Islet of Langerhans (tissue), 1 donor: ENCODE measurements around the gene NOTCH2.

Experiments used
- FAIRE-seq: peaks from one replicate; lab custom pipeline; 2011; peaks lifted over from hg19 to GRCh38; lab: Jason Lieb, UNC

Gene NOTCH2

GRCh38 chr1:119975006-119975405 is 94.5 kb downstream of the NOTCH2 start:
- FAIRE-seq = no peak

- no peak for FAIRE-seq
Observed at GRCh38 chr1:119974013-119974412, 95.4 kb downstream of the NOTCH2 start.

- no peak for FAIRE-seq
Observed at GRCh38 chr1:119971710-119972570, 97.5 kb downstream of the NOTCH2 start.

- no peak for FAIRE-seq
Observed at GRCh38 chr1:119968601-119969000, 100.9 kb downstream of the NOTCH2 start.

GRCh38 chr1:119968068-119968492 is 101.4 kb downstream of the NOTCH2 start:
- FAIRE-seq = no peak

GRCh38 chr1:119966681-119967080 is 102.8 kb downstream of the NOTCH2 start:
- no peak for FAIRE-seq

GRCh38 chr1:119966020-119966419 is 103.4 kb downstream of the NOTCH2 start:
- FAIRE-seq = no peak

GRCh38 chr1:119964673-119965363 is 104.6 kb downstream of the NOTCH2 start:
- FAIRE-seq = no peak

- FAIRE-seq = no peak
Observed at GRCh38 chr1:119962296-119962968, 107.0 kb downstream of the NOTCH2 start.

GRCh38 chr1:119960501-119960900 is 109.0 kb downstream of the NOTCH2 start:
- no peak for FAIRE-seq

- FAIRE-seq = no peak
Observed at GRCh38 chr1:119959268-119960220, 109.9 kb downstream of the NOTCH2 start.

- FAIRE-seq = no peak
Observed at GRCh38 chr1:119958223-119958622, 111.2 kb downstream of the NOTCH2 start.

GRCh38 chr1:119956306-119956705 is 113.2 kb downstream of the NOTCH2 start:
- no peak for FAIRE-seq

- no peak for FAIRE-seq
Observed at GRCh38 chr1:119954476-119955422, 114.7 kb downstream of the NOTCH2 start.

GRCh38 chr1:119953266-119953998 is 116.0 kb downstream of the NOTCH2 start:
- no peak for FAIRE-seq

- FAIRE-seq = no peak
Observed at GRCh38 chr1:119952496-119952895, 117.0 kb downstream of the NOTCH2 start.

GRCh38 chr1:119948342-119949214 is 120.9 kb downstream of the NOTCH2 start:
- FAIRE-seq = no peak

- FAIRE-seq = no peak
Observed at GRCh38 chr1:119947468-119947867, 122.0 kb downstream of the NOTCH2 start.

- FAIRE-seq = no peak
Observed at GRCh38 chr1:119946724-119947123, 122.7 kb downstream of the NOTCH2 start.
